Neural progenitor cell (in vitro differentiated cells): ENCODE results near the gene LUC7L3.

ENCODE experiments used
- CTCF ChIP-seq: fragments of 200-600 bp; sonication (generic); IDR thresholded peaks from 2 replicates; pipeline ENCODE4 v1.5.1; 2017; ENCODE audit warnings: antibody characterized with exemption, mild to moderate bottlenecking
- EZH2 ChIP-seq: fragments of 200-600 bp; sonication (generic); IDR thresholded peaks from 2 replicates; pipeline ENCODE4 v1.6.1; 2017; ENCODE audit warnings: antibody characterized with exemption, mild to moderate bottlenecking, moderate library complexity
- EZH2phosphoT487 ChIP-seq: fragments of 200-600 bp; sonication (generic); IDR thresholded peaks from 2 replicates; pipeline ENCODE4 v1.6.1; 2017; ENCODE audit warnings: antibody characterized with exemption

- no peak for TF ChIP-seq EZH2
- no peak for TF ChIP-seq CTCF
- no peak for TF ChIP-seq EZH2phosphoT487
Measured at GRCh38 chr17:50725769-50726655, 6.6 kb downstream of the LUC7L3 start.
